Stimulated activated memory B cell treated with anti-CD40 and anti-IgM and Interleukin-4, amounts not matched to agents 10 μg/mL and 1 μg/mL and 100 μg/mL, for 72 hours (primary cell): ENCODE data around the gene TTLL5.
A peak's percentile ranks its signal among the peaks of the same experiment; 100 is the strongest.
"Not testable (repeated sequence)": the region's sequence is repeated elsewhere in the genome, so short reads cannot be mapped to it uniquely, and the experiment has no call there.

Source experiments
- ATAC-seq: fragments of 150-1000 bp; cut with Tn5 transposase; 2 replicates; pipeline ENCODE4 v1.10.0; 2021
- H3K27ac Mint-ChIP-seq: one replicate; pipeline ENCODE4 v1.8.0; 2022; ENCODE audit warnings: mild to moderate bottlenecking, mixed read lengths
- H3K27me3 Mint-ChIP-seq: one replicate; pipeline ENCODE4 v1.8.0; 2022; ENCODE audit warnings: mixed read lengths
- H3K36me3 Mint-ChIP-seq: one replicate; pipeline ENCODE4 v1.8.0; 2022; ENCODE audit warnings: mixed read lengths
- H3K4me1 Mint-ChIP-seq: one replicate; pipeline ENCODE4 v1.8.0; 2022; ENCODE audit warnings: mixed read lengths
- H3K4me3 Mint-ChIP-seq: one replicate; pipeline ENCODE4 v1.8.0; 2022; ENCODE audit warnings: mild to moderate bottlenecking, moderate library complexity, mixed read lengths
- H3K9me3 Mint-ChIP-seq: one replicate; pipeline ENCODE4 v1.8.0; 2022; ENCODE audit warnings: mixed read lengths

The TTLL5 gene

DNA sequence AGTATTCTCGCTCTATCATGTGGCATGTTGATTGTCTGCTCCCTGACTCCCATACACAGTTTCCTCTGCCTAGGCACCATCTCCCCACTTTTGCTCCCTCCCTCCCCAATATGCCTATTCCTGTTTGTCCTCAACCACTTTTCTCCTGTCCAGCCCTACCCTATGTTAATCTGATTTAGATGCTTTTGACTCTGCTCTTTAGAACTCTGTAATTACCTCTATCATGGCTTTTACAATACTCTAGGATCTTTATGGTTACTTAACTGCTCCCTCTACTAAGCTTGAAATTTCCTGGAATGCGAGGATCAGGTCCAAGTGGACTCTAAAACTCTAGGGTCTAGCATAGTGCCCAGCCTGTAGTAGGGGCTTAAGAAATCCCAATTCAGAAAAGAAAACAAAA, 252.1 kb downstream of the TTLL5 start:
- no peak overlapping the region for H3K27ac Mint-ChIP-seq
- peaks cover 13% of the 10 kb centered on the region for H3K36me3 Mint-ChIP-seq
- H3K4me1 Mint-ChIP-seq: peaks cover 9% of the 10 kb centered on the region
- H3K9me3 Mint-ChIP-seq: no peaks in the 10 kb centered on the region
- no peak for ATAC-seq
- no peaks in the 10 kb centered on the region for H3K27me3 Mint-ChIP-seq
- H3K4me3 Mint-ChIP-seq: no peak overlapping the region

DNA sequence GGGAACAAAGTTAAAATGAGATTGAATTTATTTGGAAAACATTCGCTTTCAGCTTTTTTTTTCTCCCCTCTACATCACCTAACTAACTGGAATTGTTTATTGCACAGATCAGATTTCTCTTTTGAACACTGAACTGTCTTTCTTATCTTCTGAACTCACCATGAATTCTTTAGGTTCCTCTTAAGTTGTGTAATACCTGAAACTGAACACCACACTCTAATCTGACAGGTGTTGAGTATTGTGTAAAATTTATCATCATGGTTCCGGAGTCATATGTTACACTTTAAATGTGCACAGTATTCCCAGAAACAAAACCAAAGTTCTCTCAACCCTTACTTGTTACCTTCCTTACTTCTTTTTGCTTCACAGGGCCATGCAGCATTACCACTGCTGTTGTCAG, 254.0 kb downstream of the TTLL5 start:
- Mint-ChIP-seq H3K4me1 (peaks cover 12% of the 10 kb centered on the region), H3K27ac (no peak overlapping the region), H3K4me3 (no peak overlapping the region), H3K9me3 (no peaks in the 10 kb centered on the region), H3K36me3 (peaks cover 6% of the 10 kb centered on the region), H3K27me3 (no peaks in the 10 kb centered on the region)
- ATAC-seq: no peak

DNA sequence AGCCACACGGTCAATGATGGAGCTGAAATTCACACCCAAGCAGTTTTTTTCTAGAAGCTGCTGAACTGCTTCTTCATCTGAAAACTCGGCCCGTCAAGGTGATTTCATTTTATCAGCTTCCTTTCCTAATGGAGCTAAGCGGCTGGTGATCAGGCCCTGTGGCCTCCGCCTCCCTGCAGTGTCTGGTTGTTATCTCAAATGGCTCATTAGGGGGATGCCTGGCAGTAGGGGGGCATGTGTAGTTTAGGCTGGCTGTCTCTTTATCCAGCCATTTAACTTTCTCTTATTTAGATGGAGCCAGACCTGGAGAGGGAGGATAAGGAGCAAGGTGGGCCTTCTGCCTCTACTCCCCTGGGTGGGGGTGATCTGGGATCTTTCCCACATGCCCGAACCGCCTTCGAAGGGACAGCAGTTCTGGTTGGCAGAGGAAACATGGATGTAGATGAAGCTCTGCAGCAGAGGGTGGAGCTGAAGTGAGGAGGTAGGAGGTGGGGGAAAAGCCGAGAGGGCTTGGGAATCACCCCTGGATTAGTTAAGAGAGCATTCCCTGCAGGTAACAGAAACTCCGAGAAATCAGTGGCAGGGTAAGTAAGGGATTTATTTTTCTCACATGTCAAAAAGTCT, 256.4 kb downstream of the TTLL5 start:
- H3K27ac Mint-ChIP-seq: no peak overlapping the region
- no peaks in the 10 kb centered on the region for H3K27me3 Mint-ChIP-seq
- H3K9me3 Mint-ChIP-seq: peaks cover 5% of the 10 kb centered on the region
- H3K36me3 Mint-ChIP-seq: peaks cover 28% of the 10 kb centered on the region
- no peak overlapping the region for H3K4me3 Mint-ChIP-seq
- H3K4me1 Mint-ChIP-seq: peaks cover 12% of the 10 kb centered on the region
- ATAC-seq: no peak

DNA sequence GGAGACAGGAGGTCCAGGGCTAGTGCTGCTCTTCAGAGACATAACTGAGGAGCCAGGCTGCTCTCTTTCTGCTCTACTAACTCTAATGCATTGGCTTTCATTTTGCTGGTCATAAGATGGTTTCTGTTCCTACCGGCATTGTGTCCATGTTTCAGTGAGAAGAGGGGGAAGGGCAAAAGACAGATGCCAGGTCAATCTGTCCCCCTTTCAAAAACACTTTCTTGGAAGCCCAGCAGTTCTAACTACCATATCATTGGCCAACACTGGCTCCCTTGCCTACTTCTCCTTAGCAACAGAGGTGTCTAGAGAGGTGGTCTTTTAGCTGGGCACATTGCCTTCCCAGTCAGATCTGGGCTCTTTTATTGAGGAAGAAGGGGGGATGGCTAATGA, 256.9 kb downstream of the TTLL5 start:
- ATAC-seq: no peak
- Mint-ChIP-seq H3K27me3 (no peaks in the 10 kb centered on the region), H3K4me1 (peaks cover 12% of the 10 kb centered on the region), H3K4me3 (no peak overlapping the region), H3K27ac (peak overlapping the region; percentile 42), H3K36me3 (peaks cover 33% of the 10 kb centered on the region), H3K9me3 (peaks cover 5% of the 10 kb centered on the region)

DNA sequence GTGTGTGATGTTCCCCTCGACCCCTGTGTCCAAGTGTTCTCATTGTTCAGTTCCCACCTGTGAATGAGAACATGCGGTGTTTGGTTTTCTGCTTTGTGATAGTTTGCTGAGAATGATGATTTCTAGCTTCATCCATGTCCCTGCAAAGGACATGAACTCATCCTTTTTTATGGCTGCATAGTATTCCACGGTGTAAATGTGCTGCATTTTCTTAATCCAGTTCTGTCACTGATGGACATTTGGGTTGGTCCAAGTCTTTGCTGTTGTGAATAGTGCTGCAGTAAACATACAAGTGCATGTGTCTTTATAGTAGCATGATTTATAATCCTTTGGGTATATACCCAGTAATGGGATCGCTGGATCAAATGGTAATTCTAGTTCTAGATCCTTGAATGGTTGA, 259.4 kb downstream of the TTLL5 start:
- not testable (repeated sequence) for H3K27ac Mint-ChIP-seq, H3K4me3 Mint-ChIP-seq, H3K27me3 Mint-ChIP-seq, ATAC-seq, H3K9me3 Mint-ChIP-seq
- Mint-ChIP-seq H3K4me1 (peaks cover 12% of the 10 kb centered on the region), H3K36me3 (peaks cover 37% of the 10 kb centered on the region)

DNA sequence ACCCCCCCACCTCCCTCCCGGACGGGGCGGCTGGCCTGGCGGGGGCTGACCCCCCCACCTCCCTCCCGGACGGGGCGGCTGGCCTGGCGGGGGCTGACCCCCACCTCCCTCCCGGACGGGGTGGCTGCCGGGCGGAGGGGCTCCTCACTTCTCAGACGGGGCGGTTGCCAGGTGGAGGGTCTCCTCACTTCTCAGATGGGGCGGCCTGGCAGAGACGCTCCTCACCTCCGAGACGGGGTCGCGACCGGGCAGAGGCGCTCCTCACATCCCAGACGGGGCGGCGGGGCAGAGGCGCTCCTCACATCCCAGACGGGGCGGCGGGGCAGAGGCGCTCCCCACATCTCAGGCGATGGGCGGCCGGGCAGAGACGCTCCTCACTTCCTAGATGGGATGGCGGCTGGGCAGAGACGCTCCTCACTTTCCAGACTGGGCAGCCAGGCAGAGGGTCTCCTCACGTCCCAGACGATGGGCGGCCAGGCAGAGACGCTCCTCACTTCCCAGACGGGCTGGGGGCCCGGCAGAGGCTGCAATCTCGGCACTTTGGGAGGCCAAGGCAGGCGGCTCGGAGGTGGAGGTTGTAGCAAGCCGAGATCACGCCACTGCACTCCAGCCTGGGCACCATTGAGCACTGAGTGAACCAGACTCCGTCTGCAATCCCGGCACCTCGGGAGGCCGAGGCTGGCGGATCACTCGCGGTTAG, 264.2 kb downstream of the TTLL5 start:
- ATAC-seq, H3K4me3 Mint-ChIP-seq, H3K4me1 Mint-ChIP-seq, H3K27ac Mint-ChIP-seq, H3K27me3 Mint-ChIP-seq, H3K9me3 Mint-ChIP-seq: not testable (repeated sequence)
- peaks cover 43% of the 10 kb centered on the region for H3K36me3 Mint-ChIP-seq

DNA sequence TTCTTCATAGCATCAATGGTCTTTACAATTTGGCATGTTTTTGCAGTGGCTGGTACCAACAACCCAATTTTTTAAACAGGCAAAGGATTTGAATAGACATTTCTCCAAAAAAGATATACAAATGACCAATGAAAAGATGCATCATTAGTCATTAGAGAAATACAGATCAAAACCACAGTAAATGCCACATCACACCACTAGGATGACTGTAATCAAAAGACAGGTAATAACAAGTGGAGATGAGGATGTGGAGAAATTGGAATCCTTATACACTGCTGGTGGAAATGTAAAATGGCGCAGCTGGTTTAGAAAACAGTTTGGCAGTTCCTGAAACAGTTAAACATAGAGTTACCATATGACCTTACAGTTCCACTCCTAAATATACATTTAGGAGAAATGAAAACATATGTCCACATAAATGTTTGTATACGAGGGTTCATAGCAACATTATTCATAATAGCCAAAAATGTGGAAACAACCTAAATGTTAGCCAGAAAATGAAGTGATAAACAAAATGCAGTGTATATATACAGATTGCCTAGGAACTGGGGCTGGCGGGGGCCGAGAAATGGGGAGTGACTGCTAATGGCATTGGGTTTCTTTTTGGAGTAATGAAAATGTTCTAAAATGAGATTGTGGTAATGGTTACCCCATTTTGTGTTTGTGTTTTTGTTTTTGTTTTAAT, 265.5 kb downstream of the TTLL5 start:
- Mint-ChIP-seq H3K4me3 (no peak overlapping the region), H3K36me3 (peaks cover 39% of the 10 kb centered on the region), H3K27me3 (no peaks in the 10 kb centered on the region), H3K27ac (no peak overlapping the region), H3K9me3 (no peaks in the 10 kb centered on the region), H3K4me1 (no peaks in the 10 kb centered on the region)
- no peak for ATAC-seq

DNA sequence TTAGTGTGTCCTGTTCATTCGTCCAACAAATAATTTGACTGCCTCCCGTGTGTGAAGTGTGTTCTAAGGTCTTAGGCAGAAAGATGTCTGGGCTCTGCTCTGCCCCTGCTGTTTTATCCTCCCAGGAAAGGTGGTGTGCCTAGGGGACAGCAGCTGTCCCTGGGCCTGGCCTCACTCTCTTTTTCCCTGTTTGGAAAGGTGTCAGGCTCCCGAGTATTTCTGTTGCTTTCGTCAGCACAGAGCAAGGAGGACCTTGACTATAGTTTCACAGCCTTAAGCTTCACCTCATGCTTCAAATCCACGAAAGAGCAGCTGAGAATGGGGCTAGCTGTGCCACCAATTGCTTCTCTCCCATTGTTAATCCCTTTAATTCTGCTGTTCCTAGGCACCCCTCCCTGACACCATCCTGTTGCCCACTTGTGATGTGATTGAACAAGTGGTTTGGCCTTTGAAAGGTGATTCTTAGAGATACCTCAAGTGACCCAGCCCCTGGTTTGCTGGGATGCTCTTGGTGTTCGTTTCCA, 266.6 kb downstream of the TTLL5 start:
- H3K27ac Mint-ChIP-seq: no peak overlapping the region
- ATAC-seq: no peak
- H3K36me3 Mint-ChIP-seq: peaks cover 34% of the 10 kb centered on the region
- H3K9me3 Mint-ChIP-seq: no peaks in the 10 kb centered on the region
- no peaks in the 10 kb centered on the region for H3K4me1 Mint-ChIP-seq
- no peaks in the 10 kb centered on the region for H3K27me3 Mint-ChIP-seq
- no peak overlapping the region for H3K4me3 Mint-ChIP-seq

DNA sequence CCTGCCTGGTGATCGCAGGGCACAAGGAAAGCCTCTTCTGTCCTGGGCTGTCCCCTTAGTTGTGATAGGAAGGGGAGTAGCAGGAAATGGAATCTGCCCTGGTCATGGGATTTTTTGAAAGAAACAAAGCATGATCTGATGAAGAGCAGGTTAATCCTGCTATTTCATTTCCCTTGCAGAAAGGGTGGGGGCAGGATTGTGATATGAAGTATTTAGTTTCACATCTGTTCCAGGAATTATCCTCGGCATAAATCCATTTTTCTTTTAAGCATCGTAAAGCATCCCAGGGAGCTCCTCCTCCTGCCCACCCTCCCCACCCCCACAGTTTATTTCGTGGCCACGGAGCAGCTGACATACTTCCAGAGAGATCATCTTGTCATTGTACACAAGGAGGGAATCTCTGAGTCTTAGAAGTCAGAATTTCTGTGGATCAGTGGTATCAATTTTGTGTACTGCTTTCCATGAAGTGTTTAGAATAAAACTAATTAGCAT, 267.7 kb downstream of the TTLL5 start:
- H3K27me3 Mint-ChIP-seq: no peaks in the 10 kb centered on the region
- H3K9me3 Mint-ChIP-seq: no peaks in the 10 kb centered on the region
- no peak for ATAC-seq

DNA sequence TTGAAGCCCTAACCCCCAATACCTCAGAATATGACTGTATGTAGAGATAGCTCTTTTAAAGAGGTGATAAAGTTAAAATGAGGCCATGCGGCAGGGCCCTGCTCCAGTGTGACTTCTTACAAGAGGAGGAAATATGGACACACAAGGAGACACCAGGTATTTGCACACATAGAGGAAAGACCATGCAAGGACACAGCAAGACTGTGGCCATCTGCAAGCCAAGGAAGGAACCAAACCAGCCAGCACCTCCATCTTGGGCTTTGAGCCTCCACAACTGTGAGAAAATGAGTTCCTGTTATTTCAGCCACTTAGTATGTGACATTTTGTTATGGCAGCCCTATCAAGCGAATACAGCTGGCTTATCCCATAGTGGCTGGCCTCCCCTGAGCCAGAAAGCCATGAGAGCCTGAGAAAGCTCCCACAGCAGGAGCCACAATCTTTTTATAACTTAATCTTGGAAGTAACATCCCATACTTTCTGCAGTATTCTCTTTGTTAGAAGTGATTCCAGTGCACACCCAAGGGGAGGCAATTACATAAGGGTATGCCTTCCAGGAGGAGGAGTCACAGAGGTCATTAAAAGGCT, 272.8 kb downstream of the TTLL5 start:
- Mint-ChIP-seq H3K27me3 (no peaks in the 10 kb centered on the region), H3K4me3 (no peak overlapping the region), H3K36me3 (peaks cover 33% of the 10 kb centered on the region), H3K4me1 (peaks cover 14% of the 10 kb centered on the region), H3K9me3 (no peaks in the 10 kb centered on the region), H3K27ac (no peak overlapping the region)
- no peak for ATAC-seq

More for the DNA sequence above, 267.7 kb downstream of the TTLL5 start:
- no peaks in the 10 kb centered on the region for H3K4me1 Mint-ChIP-seq
- no peak overlapping the region for H3K27ac Mint-ChIP-seq
- peaks cover 31% of the 10 kb centered on the region for H3K36me3 Mint-ChIP-seq
- H3K4me3 Mint-ChIP-seq: no peak overlapping the region

DNA sequence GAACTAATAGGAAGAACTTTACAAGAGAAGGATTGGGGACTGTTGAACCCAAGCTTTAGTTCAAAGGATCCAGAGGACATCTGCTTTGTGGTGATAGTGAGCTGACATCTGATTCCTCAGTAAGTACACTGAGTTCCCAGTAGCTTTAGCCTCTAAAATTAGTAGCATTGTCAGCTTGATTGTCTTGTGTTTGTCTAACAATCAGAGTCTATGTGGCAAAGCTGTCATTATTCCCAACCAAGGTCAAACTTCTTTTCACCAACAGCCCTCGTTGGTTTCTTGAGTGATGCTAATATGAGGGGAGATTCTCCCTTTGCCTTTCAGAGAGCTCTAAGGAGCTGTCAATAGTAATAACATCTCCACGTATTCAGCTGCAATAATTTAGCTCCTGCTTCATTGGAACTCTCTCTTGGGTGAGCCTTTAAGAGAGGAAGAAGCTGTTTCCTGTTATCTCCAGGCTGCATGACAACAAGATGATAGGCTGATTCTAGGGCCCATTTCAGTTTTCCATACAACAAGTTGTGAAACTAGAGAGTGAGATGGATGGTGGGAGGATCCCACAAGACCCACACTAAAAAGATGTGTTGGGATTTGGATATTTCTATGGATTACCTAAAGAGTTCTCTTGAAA, 274.1 kb downstream of the TTLL5 start:
- H3K9me3 Mint-ChIP-seq: no peaks in the 10 kb centered on the region
- H3K36me3 Mint-ChIP-seq: peaks cover 33% of the 10 kb centered on the region
- H3K4me1 Mint-ChIP-seq: peaks cover 14% of the 10 kb centered on the region
- H3K27me3 Mint-ChIP-seq: no peaks in the 10 kb centered on the region
- H3K4me3 Mint-ChIP-seq: no peak overlapping the region
- no peak overlapping the region for H3K27ac Mint-ChIP-seq
- no peak for ATAC-seq

DNA sequence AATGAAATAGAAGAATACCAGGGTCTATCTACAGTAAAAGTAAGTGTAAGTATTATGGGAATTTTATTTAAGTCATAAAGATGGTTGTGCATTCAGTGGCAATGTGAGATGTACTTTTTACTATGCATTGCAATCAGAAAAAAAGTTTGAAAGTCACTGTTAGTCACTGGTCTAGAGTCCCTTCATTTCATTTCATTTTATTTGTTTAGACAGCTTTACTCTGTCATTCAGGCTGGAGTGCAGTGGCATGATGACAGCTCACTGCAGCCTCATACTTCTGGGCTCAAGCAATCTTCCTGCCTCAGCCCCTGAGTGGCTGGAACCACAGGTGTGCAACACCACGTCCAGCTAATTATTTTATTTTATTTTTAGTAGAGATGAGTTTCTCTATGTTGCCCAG, 278.2 kb downstream of the TTLL5 start:
- H3K9me3 Mint-ChIP-seq: no peaks in the 10 kb centered on the region
- H3K4me3 Mint-ChIP-seq: no peak overlapping the region
- H3K4me1 Mint-ChIP-seq: peaks cover 13% of the 10 kb centered on the region
- H3K36me3 Mint-ChIP-seq: peaks cover 26% of the 10 kb centered on the region
- no peaks in the 10 kb centered on the region for H3K27me3 Mint-ChIP-seq
- ATAC-seq: no peak
- H3K27ac Mint-ChIP-seq: no peak overlapping the region

DNA sequence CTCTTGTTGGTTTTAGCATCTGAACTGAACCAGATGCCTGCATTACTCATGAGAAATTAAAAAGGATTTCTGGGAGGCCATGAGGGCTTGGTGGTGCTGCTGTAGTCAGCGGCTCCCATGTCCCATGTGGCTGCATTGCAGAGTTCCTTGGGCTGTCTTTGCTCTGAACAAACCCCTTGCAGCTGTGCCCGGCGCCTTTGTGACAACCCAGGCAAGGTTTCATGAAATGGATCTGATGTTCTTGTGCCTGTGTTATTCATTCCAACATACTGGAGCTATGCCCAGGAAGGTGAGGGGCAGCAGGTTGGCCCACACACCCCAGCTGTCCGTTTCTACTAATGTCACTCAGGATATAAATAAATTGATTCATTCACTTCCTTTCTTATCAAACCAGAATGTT, 280.0 kb downstream of the TTLL5 start:
- H3K9me3 Mint-ChIP-seq: no peaks in the 10 kb centered on the region
- H3K4me3 Mint-ChIP-seq: no peak overlapping the region
- H3K27ac Mint-ChIP-seq: no peak overlapping the region
- H3K27me3 Mint-ChIP-seq: no peaks in the 10 kb centered on the region
- ATAC-seq: no peak
- H3K36me3 Mint-ChIP-seq: peaks cover 27% of the 10 kb centered on the region
- H3K4me1 Mint-ChIP-seq: no peaks in the 10 kb centered on the region

DNA sequence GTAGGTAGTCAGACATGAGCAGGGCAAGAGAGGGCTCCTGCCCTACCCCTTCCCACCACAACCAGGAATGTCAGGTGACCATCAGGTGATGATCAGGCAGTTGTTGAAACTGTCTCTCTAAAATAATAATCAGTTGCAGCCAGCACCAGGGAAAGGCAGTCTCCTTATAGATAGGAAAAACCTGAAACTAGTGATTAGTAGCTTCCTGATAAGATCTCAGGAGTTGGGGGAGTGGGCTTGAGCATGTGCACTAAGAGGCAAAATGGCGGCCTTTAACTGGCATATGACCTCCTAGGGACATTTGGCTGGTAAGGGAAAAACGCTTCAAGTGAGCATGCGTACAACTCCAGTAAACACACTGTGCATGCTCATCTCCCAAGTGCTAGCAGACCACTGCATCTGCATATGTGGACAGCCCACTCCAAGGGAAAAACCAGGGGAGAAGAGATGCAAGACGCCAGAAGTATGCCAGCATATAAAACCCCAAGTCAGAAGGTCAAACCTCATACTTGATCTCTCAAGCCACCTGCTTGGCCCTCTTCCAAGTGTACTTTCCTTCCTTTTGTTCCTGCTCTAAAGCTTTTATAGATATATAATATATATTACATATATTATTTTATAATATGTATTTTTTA, 283.7 kb downstream of the TTLL5 start:
- H3K36me3 Mint-ChIP-seq: peaks cover 16% of the 10 kb centered on the region
- H3K9me3 Mint-ChIP-seq: no peaks in the 10 kb centered on the region
- H3K4me1 Mint-ChIP-seq: no peaks in the 10 kb centered on the region
- H3K4me3 Mint-ChIP-seq: no peak overlapping the region
- no peak for ATAC-seq
- no peaks in the 10 kb centered on the region for H3K27me3 Mint-ChIP-seq
- no peak overlapping the region for H3K27ac Mint-ChIP-seq

DNA sequence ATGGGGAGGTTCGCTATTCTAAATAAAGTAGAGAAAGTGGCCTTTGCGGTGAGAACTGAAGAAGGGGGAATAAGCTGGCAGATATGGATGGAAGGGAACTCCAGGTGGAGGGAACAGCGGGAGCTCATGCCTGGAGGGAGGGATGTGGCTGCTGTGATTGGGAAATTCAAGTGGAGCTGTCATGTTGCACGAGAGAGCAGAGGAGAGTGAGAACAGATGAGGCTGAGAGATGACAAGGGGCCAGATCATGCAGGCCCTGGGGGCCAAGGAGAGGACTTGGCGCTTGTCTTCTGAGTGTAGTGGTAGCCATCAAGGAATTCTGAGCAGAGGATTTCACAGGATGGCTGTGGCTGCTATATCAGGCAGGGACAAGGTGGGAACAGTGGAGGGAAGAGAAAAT, 285.7 kb downstream of the TTLL5 start:
- Mint-ChIP-seq H3K4me1 (no peaks in the 10 kb centered on the region), H3K9me3 (no peaks in the 10 kb centered on the region), H3K27ac (no peak overlapping the region), H3K27me3 (no peaks in the 10 kb centered on the region), H3K4me3 (no peak overlapping the region), H3K36me3 (peaks cover 20% of the 10 kb centered on the region)
- no peak for ATAC-seq
